ENCODE measurements around the gene MAU2. TPM values are rescaled to one million over a fixed set of nuclear protein-coding genes. Genes with fewer than 3 reads are reported as not detected.

The MAU2 gene
- 17.9 and 18.5 TPM in 2 replicates for total RNA-seq

DNA sequence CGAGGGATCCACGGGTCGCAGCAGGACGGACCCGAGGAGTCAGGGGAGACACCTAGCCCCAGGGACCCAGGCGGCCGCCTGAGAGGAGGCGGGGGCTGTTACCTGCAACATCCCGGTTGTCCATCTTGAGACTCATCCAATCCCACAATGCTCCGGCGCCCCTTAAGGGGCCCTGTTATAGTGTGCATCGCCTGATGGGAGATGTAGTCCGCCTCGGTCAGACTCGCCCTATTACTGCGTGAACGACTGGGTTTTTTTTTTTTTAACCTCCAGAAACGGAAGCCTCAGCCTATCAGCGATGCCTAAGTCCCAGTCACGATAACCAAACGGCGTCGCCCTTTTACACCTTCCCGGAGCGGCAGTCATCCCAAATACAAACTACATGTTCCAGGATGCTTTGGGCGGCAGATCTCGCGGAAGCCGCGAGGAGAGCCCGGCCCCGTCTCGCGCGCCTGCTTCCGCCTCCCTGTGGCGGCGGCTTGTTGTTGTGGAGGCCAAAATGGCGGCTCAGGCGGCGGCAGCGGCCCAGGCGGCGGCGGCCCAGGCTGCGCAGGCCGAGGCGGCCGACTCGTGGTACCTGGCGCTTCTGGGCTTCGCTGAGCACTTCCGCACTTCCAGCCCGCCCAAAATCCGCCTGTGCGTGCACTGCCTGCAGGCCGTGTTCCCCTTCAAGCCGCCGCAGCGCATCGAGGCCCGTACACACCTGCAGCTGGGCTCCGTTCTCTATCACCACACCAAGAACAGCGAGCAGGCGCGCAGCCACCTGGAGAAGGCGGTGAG is at the start of gene MAU2, which contains the start of gene SUGP1:
TSS of gene MAU2 (plus strand) at position 469 of the 780 bp plus-strand sequence. CDS start at position 500, 31 bp downstream.
TSS of gene SUGP1 (minus strand) at position 149 of the 780 bp plus-strand sequence. CDS start at position 136, 13 bp downstream.

DNA sequence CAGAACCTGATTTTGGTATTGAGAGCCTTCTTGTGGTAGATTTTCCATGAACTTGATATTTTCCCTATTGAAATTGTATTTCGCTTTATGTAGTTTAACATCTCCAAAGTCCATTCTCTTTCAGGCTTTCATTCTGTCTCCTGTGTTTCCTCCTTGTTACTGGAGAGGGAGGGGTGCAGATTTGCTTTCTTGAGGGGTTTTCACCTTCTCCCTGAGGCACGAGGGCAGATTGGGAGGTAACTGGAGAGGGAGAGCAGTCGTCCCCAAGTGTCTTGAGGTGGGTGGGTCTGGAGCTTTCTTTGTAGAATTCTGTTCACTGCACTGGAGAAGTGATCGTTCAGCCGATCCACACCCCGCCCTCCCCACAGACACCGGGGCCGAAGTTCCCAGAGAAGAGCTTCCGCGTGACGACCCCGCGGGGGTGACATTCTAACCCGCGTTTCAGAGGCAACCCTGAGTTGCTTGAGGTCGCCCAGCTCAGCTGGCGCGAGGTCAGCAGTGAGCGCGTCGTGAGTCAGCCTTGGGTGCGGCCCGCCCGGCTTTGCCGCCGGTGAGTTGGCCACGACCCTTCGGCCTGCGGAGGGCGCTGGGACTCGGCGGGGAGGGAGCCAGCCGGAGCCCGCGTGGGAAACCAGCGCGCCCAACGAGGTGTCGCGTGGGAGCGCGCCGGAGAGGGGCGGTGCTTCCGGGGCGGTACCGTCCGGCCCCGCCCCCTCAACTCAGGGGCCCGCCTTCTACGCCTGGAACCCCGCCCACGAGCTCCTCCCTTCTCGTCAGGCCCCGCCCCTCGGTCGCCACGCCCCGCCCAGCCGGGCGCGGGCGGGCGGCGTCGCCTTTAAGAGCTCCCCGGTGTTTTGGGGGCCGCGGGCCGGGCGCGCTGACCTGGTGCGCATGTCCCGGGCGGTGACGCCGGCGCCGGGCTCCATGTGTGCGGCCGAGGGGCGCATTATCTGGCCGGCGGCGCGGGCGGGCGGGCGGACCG is 84.5 kb downstream of the MAU2 start, which contains the start of gene GATAD2A:
TSS of gene GATAD2A (plus strand) at position 797 of the 982 bp plus-strand sequence. CDS start 59,671 bp downstream, outside the sequence.

Other genes with a start within 250 kb of the MAU2 start
- 34.3 and 35.4 TPM in 2 replicates for gene TMEM161A, start 182.4 kb upstream of the MAU2 start, total RNA-seq
- 0.29 TPM in 1 of 2 replicates, not detected in the other for gene MEF2B, start 150.6 kb upstream of the MAU2 start, total RNA-seq
- gene BORCS8, start 128.7 kb upstream of the MAU2 start, total RNA-seq = 16.0 and 20.2 TPM in 2 replicates
- gene RFXANK, start 128.6 kb upstream of the MAU2 start, total RNA-seq = 68.6 and 102 TPM in 2 replicates
- gene NR2C2AP, start 117.4 kb upstream of the MAU2 start, total RNA-seq = 7.8 and 8.7 TPM in 2 replicates
- gene NCAN, start 108.9 kb upstream of the MAU2 start, total RNA-seq = not detected in 2 replicates
- gene TM6SF2, start 47.5 kb upstream of the MAU2 start, total RNA-seq = 0.71 and 1.2 TPM in 2 replicates
- 28.3 and 37.7 TPM in 2 replicates for gene SUGP1, start 320 bp upstream of the MAU2 start, total RNA-seq
- 47.9 and 51.9 TPM in 2 replicates for gene GATAD2A, start 84.8 kb downstream of the MAU2 start, total RNA-seq
- gene TSSK6, start 194.7 kb downstream of the MAU2 start, total RNA-seq = 0.35 and 0.86 TPM in 2 replicates
- gene NDUFA13, start 195.4 kb downstream of the MAU2 start, total RNA-seq = 17.5 and 174 TPM in 2 replicates
- 0.58 and 3.2 TPM in 2 replicates for gene YJEFN3, start 208.1 kb downstream of the MAU2 start, total RNA-seq
- 0.89 and 2.0 TPM in 2 replicates for gene CILP2, start 217.4 kb downstream of the MAU2 start, total RNA-seq

Data from myometrial cell (primary cell).